SK-N-MC (cell line): ENCODE data around the gene CTPS2.

Source experiments
- EZH2 ChIP-seq: fragments of 200-600 bp; sonication (generic); IDR thresholded peaks from one replicate; pipeline ENCODE4 v1.6.1; 2017; ENCODE audit warnings: antibody characterized with exemption
- FOXP2 ChIP-seq: optimal IDR thresholded peaks from 2 replicates; pipeline ENCODE3; 2011; ENCODE audit warnings: mild to moderate bottlenecking, moderate library complexity; ENCODE audit not compliant: insufficient read depth; ENCODE audit errors: extremely low read length, control extremely low read depth
- POLR2AphosphoS5 ChIP-seq: IDR thresholded peaks from 2 replicates; pipeline ENCODE4 v1.6.1; 2012; ENCODE audit warnings: mild to moderate bottlenecking, low read depth, low read length, borderline replicate concordance

GRCh38 chrX:16725072-16725471, 12.6 kb upstream of the CTPS2 start:
- no peak for TF ChIP-seq POLR2AphosphoS5
- TF ChIP-seq EZH2 = no peak
- no peak for TF ChIP-seq FOXP2
